HG03520 (cell line): ENCODE data around the gene DUSP28.
"Not testable (repeated sequence)": the region's sequence is repeated elsewhere in the genome, so short reads cannot be mapped to it uniquely, and the experiment has no call there.

Experiments used
- ATAC-seq: cut with Tn5 transposase; IDR thresholded peaks from one replicate; pipeline ENCODE4 v1.9.1; 2021; ENCODE audit warnings: mild to moderate bottlenecking, moderate library complexity; ENCODE audit not compliant: unreplicated experiment

The DUSP28 gene

GRCh38 chr2:240558236-240558761 is 1.9 kb upstream of the DUSP28 start:
- ATAC-seq: no peak

GRCh38 chr2:240559286-240559685 is 871 bp upstream of the DUSP28 start:
- no peak for ATAC-seq

- peak; percentile 41 for ATAC-seq
These were observed 545 bp downstream of the DUSP28 start for GRCh38 chr2:240560480-240561324.

GRCh38 chr2:240561325-240561971 is 1.3 kb downstream of the DUSP28 start:
- ATAC-seq: no peak

GRCh38 chr2:240563231-240563630 is 3.1 kb downstream of the DUSP28 start:
- not testable (repeated sequence) for ATAC-seq

- no peak for ATAC-seq
These were observed 3.9 kb downstream of the DUSP28 start for GRCh38 chr2:240563951-240564560.

- ATAC-seq: no peak
These were observed 4.6 kb downstream of the DUSP28 start for GRCh38 chr2:240564561-240565332.

GRCh38 chr2:240565333-240566202 is 5.4 kb downstream of the DUSP28 start:
- peak; percentile 27 for ATAC-seq

- peak; percentile 41 for ATAC-seq
These were observed 6.3 kb downstream of the DUSP28 start for GRCh38 chr2:240566203-240567136.

- ATAC-seq: no peak
These were observed 7.1 kb downstream of the DUSP28 start for GRCh38 chr2:240567137-240567871.

- peak; percentile 28 for ATAC-seq
These were observed 7.9 kb downstream of the DUSP28 start, which contains the start of gene RNPEPL1 for GRCh38 chr2:240567872-240568677. Gene RNPEPL1 (plus strand): TSS chr2:240568484. CDS start chr2:240568587, 103 bp downstream.

- ATAC-seq: peak; percentile 6
These were observed 8.7 kb downstream of the DUSP28 start for GRCh38 chr2:240568678-240569522.

GRCh38 chr2:240569523-240569997 is 9.4 kb downstream of the DUSP28 start:
- ATAC-seq: no peak

GRCh38 chr2:240569998-240570530 is 9.9 kb downstream of the DUSP28 start:
- no peak for ATAC-seq

- ATAC-seq: no peak
These were observed 10.6 kb downstream of the DUSP28 start for GRCh38 chr2:240570531-240571313.
